A549 (cell line): ENCODE measurements around the gene RNF123. TPM values are rescaled to one million over a fixed set of nuclear protein-coding genes. Genes with fewer than 3 reads are reported as not detected.

Experiments
- ATAC-seq, 2 experiments: fragments of 200-7000 bp in 1 of 2; fragments of >200 bp in 1 of 2; cut with Nextera tagmentation in 1 of 2; cut with Tn5 transposase in 1 of 2; 3 replicates each; pipeline versions ENCODE4 v1.8.0 to v1.9.1; 2018 to 2020; ENCODE audit warnings: mild to moderate bottlenecking in 1 of 2, moderate library complexity in 1 of 2
- CTCF ChIA-PET: fragments of 300-600 bp; sonication (Branson Sonifier 250); formaldehyde crosslinking; extraction: SDS; loops from one replicate; lab custom pipeline; 2021; ENCODE audit warnings: antibody characterized with exemption, inconsistent platforms; lab: Yijun Ruan, JAX
- POLR2A ChIA-PET: fragments of 350-600 bp; formaldehyde crosslinking; extraction: SDS; loops from one replicate; lab custom pipeline; 2021; ENCODE audit warnings: antibody characterized with exemption, inconsistent platforms; lab: Yijun Ruan, JAX
- DNase-seq, 2 experiments: peaks; one replicate each; pipeline versions ENCODE4 v3.0.0 to v3.0.0-alpha.2; 2011 to 2016; ENCODE audit warnings: low read depth in 1 of 2, low spot score in 1 of 2
- FAIRE-seq: peaks from 2 replicates; lab custom pipeline; 2011; peaks lifted over from hg19 to GRCh38; lab: Jason Lieb, UNC
- H3K27ac ChIP-seq, 2 experiments: fragments of >200 bp; sonication (Bioruptor Twin); formaldehyde crosslinking; 3 replicates each; pipeline ENCODE4 v1.5.1; 2016 to 2017
- H3K4me1 ChIP-seq: fragments of >200 bp; sonication (Bioruptor Twin); formaldehyde crosslinking; 3 replicates; pipeline ENCODE4 v1.6.1; 2016
- H3K4me2 ChIP-seq: fragments of >200 bp; sonication (Bioruptor Twin); formaldehyde crosslinking; 3 replicates; pipeline ENCODE4 v1.6.1; 2016
- H3K4me3 ChIP-seq: fragments of >200 bp; sonication (Bioruptor Twin); formaldehyde crosslinking; 3 replicates; pipeline ENCODE4 v1.5.1; 2016
- H3K9me3 ChIP-seq: fragments of >200 bp; sonication (Bioruptor Twin); formaldehyde crosslinking; 3 replicates; pipeline ENCODE4 v1.6.1; 2016
- BHLHE40 ChIP-seq: IDR thresholded peaks from 2 replicates; pipeline ENCODE4 v1.6.1; 2012; ENCODE audit warnings: low read depth, low read length, inconsistent platforms
- CBX2 ChIP-seq: fragments of 200-600 bp; sonication (generic); IDR thresholded peaks from 2 replicates; pipeline ENCODE4 v1.6.1; 2016; ENCODE audit warnings: low read depth, mild to moderate bottlenecking, borderline replicate concordance
- CHD2 ChIP-seq: fragments of 150-350 bp; IDR thresholded peaks from 2 replicates; pipeline ENCODE4 v1.6.1; 2014; ENCODE audit warnings: low read length; ENCODE audit not compliant: partially characterized antibody
- EHMT2 ChIP-seq: fragments of 200-600 bp; sonication (generic); IDR thresholded peaks from 2 replicates; pipeline ENCODE4 v1.6.1; 2016; ENCODE audit warnings: antibody characterized with exemption, low read depth, mild to moderate bottlenecking, moderate library complexity
- ESRRA ChIP-seq: fragments of 150-350 bp; IDR thresholded peaks from 2 replicates; pipeline ENCODE4 v1.6.1; 2014; ENCODE audit warnings: mild to moderate bottlenecking, low read length, borderline replicate concordance
- FOSB ChIP-seq: fragments of 250-450 bp; sonication (Bioruptor Pico); IDR thresholded peaks from 2 replicates; pipeline ENCODE4 v1.5.0; 2020; ENCODE audit warnings: mild to moderate bottlenecking, moderate library complexity
- FOSL2 ChIP-seq, 2 experiments: fragments of 450-650 bp in 1 of 2; fragments of >200 bp in 1 of 2; sonication (Bioruptor Twin) in 1 of 2; formaldehyde crosslinking; IDR thresholded peaks; 2 replicates each; pipeline versions ENCODE4 v1.5.0 to v1.6.1; 2016 to 2020; ENCODE audit warnings: mild to moderate bottlenecking in 1 of 2, moderate library complexity in 1 of 2
- GATA3 ChIP-seq: IDR thresholded peaks from 2 replicates; pipeline ENCODE4 v1.6.1; 2012; ENCODE audit warnings: borderline replicate concordance
- HDAC2 ChIP-seq: fragments of 200-600 bp; sonication (generic); IDR thresholded peaks from 2 replicates; pipeline ENCODE4 v1.6.1; 2016
- HOXA7 ChIP-seq: fragments of 250-450 bp; sonication (Bioruptor Pico); IDR thresholded peaks from 2 replicates; pipeline ENCODE4 v1.5.0; 2020; ENCODE audit warnings: mild to moderate bottlenecking, moderate library complexity
- HOXB13 ChIP-seq: fragments of 250-450 bp; sonication (Bioruptor Pico); IDR thresholded peaks from 2 replicates; pipeline ENCODE4 v1.5.0; 2020; ENCODE audit warnings: low read depth, mild to moderate bottlenecking, moderate library complexity
- JUNB ChIP-seq: fragments of >200 bp; sonication (Bioruptor Twin); formaldehyde crosslinking; IDR thresholded peaks from 2 replicates; pipeline ENCODE4 v1.6.1; 2016
- KDM1A ChIP-seq: fragments of 200-600 bp; sonication (generic); IDR thresholded peaks from 2 replicates; pipeline ENCODE4 v1.6.1; 2016; ENCODE audit warnings: low read depth, mild to moderate bottlenecking
- MAFK ChIP-seq: fragments of 450-650 bp; IDR thresholded peaks from 2 replicates; pipeline ENCODE4 v1.6.1; 2014; ENCODE audit not compliant: partially characterized antibody
- NPAS2 ChIP-seq: fragments of 250-450 bp; sonication (Bioruptor Pico); IDR thresholded peaks from 2 replicates; pipeline ENCODE4 v1.8.0; 2022; ENCODE audit warnings: mild to moderate bottlenecking, moderate library complexity, borderline replicate concordance
- NR3C1 ChIP-seq: fragments of >200 bp; sonication (Bioruptor Twin); formaldehyde crosslinking; IDR thresholded peaks from 3 replicates; pipeline ENCODE4 v1.6.1; 2017
- PHF8 ChIP-seq: fragments of 200-600 bp; sonication (generic); IDR thresholded peaks from 2 replicates; pipeline ENCODE4 v1.6.1; 2016; ENCODE audit warnings: low read depth, mild to moderate bottlenecking, antibody characterized with exemption, moderate library complexity, borderline replicate concordance
- POLR2AphosphoS2 ChIP-seq: conservative IDR thresholded peaks from 2 replicates; pipeline ENCODE4 v1.6.1; 2012; ENCODE audit warnings: low read length, improper control_type of control experiment, inconsistent platforms
- RAD21 ChIP-seq, 2 experiments: fragments of >200 bp in 1 of 2; sonication (Bioruptor Twin) in 1 of 2; formaldehyde crosslinking in 1 of 2; IDR thresholded peaks in 1 of 2; conservative IDR thresholded peaks in 1 of 2; 2 replicates in 1 of 2; 3 replicates in 1 of 2; pipeline ENCODE4 v1.6.1; 2012 to 2018; ENCODE audit warnings: inconsistent platforms in 1 of 2
- RCOR1 ChIP-seq: fragments of 150-350 bp; IDR thresholded peaks from 2 replicates; pipeline ENCODE4 v1.6.1; 2014; ENCODE audit warnings: antibody characterized with exemption, low read length, low read depth
- SREBF2 ChIP-seq: fragments of 450-650 bp; IDR thresholded peaks from 2 replicates; pipeline ENCODE4 v1.6.1; 2014; ENCODE audit warnings: mild to moderate bottlenecking, moderate library complexity
- WGBS: methylation state at CpG from one replicate; pipeline ENCODE4 v1.1.6; 2017; ENCODE audit errors: missing lambda C conversion rate; 5-methylcytosine and 5-hydroxymethylcytosine counted together
- polyA plus RNA-seq, 4 experiments: library from polyadenylated mRNA; depleted of rRNA in 3 of 4; stranded (reverse); fragments of >200 nt; fragmentation: RNase III in 1 of 4; extraction: RNeasy Plus Mini Kit Qiagen cat#74134 plus additional on column Dnase treatment in 1 of 4; gene quantifications; 2 replicates in 3 of 4; 3 replicates in 1 of 4; pipeline ENCODE4 v1.2.3, GENCODE V29; 2011 to 2017
- TF ChIP-seq, protein P1 (sequence below): fragments of >200 bp; sonication (Bioruptor Twin); formaldehyde crosslinking; IDR thresholded peaks from 2 replicates; pipeline ENCODE4 v1.6.1; 2016
- TF ChIP-seq, protein P2 (sequence below): fragments of 250-450 bp; sonication (Bioruptor Pico); IDR thresholded peaks from 2 replicates; pipeline ENCODE4 v1.5.0; 2020; ENCODE audit warnings: low read depth, mild to moderate bottlenecking, moderate library complexity
- TF ChIP-seq, protein P3 (sequence below): IDR thresholded peaks from 2 replicates; pipeline ENCODE4 v1.6.1; 2012; ENCODE audit warnings: low read depth, borderline replicate concordance

RNF123 gene
- polyA plus RNA-seq, 2 of the 4 experiments (the other 2 are of a cell fraction), result 14.4 to 16.0 TPM

DNA sequence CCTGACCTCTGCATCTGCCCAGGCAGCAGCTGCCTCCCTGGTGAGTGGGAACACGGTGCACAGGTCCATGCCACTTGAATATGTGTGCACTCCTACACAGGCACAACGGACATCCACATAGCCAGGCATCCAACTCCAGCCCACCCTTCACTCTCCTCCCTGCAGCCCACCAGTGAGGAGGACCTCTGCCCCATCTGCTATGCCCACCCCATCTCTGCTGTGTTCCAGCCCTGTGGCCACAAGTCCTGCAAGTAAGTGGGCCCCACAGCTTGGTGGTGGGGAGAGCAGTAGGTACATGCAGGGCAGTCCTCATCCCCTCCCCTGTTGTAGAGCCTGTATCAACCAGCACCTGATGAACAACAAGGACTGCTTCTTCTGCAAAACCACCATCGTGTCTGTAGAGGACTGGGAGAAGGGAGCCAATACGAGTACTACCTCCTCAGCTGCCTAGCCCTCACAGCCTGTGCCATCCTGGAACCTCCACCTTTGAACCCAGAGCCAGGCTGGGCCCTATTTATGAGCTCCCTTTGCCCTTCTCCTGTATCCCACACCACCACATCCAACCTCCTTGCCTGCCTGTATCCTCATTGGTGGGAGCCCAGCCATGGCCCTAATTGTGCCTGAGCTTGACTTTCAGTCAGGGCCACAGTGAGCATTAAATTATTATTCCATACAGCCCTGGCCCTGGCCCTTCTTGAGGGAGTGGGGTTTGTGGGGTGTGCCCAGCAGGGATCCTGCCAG, 31.7 kb downstream of the RNF123 start:
- Histone ChIP-seq H3K9me3 (no peaks in the 10 kb centered on the region), H3K4me3 (no peak overlapping the region), H3K27ac (no peak overlapping the region), H3K4me1 (peaks cover 14% of the 10 kb centered on the region), H3K4me2 (no peak overlapping the region)
- FAIRE-seq, result no peak
- ATAC-seq, result no peak
- DNase-seq, result no peak
- ChIA-PET POLR2A (interaction anchor here (0.5 kb wide), 1 partner anchor 96 kb away, joined by 6 read pairs; no protein-coding TSS in a partner anchor), CTCF (interaction anchor here (0.9 to 3.0 kb wide), 5 partner anchors 19 to 244 kb away, joined by 3 to 18 read pairs (median 4); partner anchors contain the start of gene INKA1)
- WGBS, result 86% methylated on average over 4 of the region's 4 CpGs
- no peak for TF ChIP-seq ESRRA
- no peak for TF ChIP-seq CBX2
- no peak for TF ChIP-seq HOXB13 (CRISPR knock-in tag)
- no peak for TF ChIP-seq HDAC2
- no peak for TF ChIP-seq POLR2AphosphoS2
- no peak for TF ChIP-seq GATA3
- no peak for TF ChIP-seq HOXA7 (CRISPR knock-in tag)
- TF ChIP-seq, protein P1, sequence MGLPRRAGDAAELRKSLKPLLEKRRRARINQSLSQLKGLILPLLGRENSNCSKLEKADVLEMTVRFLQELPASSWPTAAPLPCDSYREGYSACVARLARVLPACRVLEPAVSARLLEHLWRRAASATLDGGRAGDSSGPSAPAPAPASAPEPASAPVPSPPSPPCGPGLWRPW, result no peak
- no peak for TF ChIP-seq JUNB
- no peak for TF ChIP-seq NR3C1
- TF ChIP-seq KDM1A, result no peak
- TF ChIP-seq, protein P2, sequence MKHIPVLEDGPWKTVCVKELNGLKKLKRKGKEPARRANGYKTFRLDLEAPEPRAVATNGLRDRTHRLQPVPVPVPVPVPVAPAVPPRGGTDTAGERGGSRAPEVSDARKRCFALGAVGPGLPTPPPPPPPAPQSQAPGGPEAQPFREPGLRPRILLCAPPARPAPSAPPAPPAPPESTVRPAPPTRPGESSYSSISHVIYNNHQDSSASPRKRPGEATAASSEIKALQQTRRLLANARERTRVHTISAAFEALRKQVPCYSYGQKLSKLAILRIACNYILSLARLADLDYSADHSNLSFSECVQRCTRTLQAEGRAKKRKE (CRISPR knock-in tag), result no peak
- TF ChIP-seq BHLHE40, result no peak
- TF ChIP-seq PHF8, result no peak
- TF ChIP-seq, protein P3, sequence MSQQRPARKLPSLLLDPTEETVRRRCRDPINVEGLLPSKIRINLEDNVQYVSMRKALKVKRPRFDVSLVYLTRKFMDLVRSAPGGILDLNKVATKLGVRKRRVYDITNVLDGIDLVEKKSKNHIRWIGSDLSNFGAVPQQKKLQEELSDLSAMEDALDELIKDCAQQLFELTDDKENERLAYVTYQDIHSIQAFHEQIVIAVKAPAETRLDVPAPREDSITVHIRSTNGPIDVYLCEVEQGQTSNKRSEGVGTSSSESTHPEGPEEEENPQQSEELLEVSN, result no peak

DNA sequence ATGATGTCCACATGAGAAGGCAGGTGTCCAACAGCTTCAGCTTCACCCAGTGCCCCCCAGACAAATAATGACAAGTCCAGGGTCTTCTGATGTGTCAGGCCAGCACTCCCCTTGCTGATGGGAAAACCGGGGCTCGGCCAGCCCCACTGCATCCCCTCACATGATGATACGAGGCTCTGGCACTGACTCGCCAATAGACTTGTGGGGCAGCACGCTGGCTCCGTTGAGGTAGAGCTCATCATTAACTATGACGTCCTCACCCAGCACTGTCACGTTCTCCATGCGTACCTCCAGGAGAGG, 32.2 kb downstream of the RNF123 start:
- Histone ChIP-seq H3K4me1 (peaks cover 14% of the 10 kb centered on the region), H3K4me2 (no peak overlapping the region), H3K4me3 (no peak overlapping the region), H3K9me3 (no peaks in the 10 kb centered on the region), H3K27ac (no peak overlapping the region)
- ATAC-seq, result no peak
- TF ChIP-seq, protein P3, result no peak
- TF ChIP-seq FOSB (CRISPR knock-in tag), result no peak
- no peak for TF ChIP-seq FOSL2 (IDR thresholded peaks at IDR 0.05)
- no peak for TF ChIP-seq FOSL2 (CRISPR knock-in tag; IDR thresholded peaks at IDR 0.05)
- TF ChIP-seq NPAS2 (CRISPR knock-in tag), result no peak
- TF ChIP-seq MAFK, result no peak
- TF ChIP-seq CHD2, result no peak
- no peak for TF ChIP-seq RAD21 (conservative IDR thresholded peaks at IDR 0.05 in 1 of 2, IDR thresholded peaks at IDR 0.05 in 1 of 2)
- TF ChIP-seq RCOR1, result no peak
- no peak for TF ChIP-seq EHMT2
- no peak for TF ChIP-seq SREBF2
- TF ChIP-seq, protein P2 (CRISPR knock-in tag), result no peak
- no peak for TF ChIP-seq NR3C1
- FAIRE-seq, result no peak
- no peak for DNase-seq
- POLR2A ChIA-PET, result no interaction called here
- WGBS, result 80% methylated on average over 3 of the region's 9 CpGs
- CTCF ChIA-PET, result interaction anchor here (1.1 to 3.0 kb wide), 4 partner anchors 20 to 118 kb away, joined by 3 to 18 read pairs (median 4); partner anchors contain the start of gene INKA1
